ENCODE measurements around the gene PRKD1.

DNA sequence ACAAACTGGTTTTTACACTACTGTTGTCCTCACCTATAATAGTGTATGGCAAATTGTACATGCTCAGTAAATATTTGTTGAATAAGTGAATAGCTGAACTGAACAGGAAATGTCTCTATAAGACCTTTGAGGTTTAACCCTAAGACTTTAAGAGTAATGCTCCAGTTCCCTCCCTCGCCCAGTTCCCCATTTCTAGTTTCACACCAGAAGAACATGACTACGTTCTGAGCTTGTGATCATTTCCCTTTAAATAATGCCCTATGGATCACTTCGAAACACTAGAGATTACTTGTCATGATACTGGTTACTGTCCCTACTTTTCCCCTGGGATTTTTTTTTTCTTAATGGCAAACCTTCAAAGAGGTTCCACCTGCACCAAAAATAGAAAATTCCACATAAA, 69.3 kb downstream of the PRKD1 start:
- TF ChIP-seq POLR2AphosphoS5 (IDR thresholded peaks at IDR 0.05; ENCODE audit: low read depth, low read length) (no peak), REST (IDR thresholded peaks at IDR 0.05; ENCODE audit: low read depth) (no peak), ZFX (IDR thresholded peaks at IDR 0.05) (no peak), ELF1 (IDR thresholded peaks at IDR 0.05; ENCODE audit: borderline replicate concordance, low read depth) (no peak)
- TF ChIP-seq, protein P1, sequence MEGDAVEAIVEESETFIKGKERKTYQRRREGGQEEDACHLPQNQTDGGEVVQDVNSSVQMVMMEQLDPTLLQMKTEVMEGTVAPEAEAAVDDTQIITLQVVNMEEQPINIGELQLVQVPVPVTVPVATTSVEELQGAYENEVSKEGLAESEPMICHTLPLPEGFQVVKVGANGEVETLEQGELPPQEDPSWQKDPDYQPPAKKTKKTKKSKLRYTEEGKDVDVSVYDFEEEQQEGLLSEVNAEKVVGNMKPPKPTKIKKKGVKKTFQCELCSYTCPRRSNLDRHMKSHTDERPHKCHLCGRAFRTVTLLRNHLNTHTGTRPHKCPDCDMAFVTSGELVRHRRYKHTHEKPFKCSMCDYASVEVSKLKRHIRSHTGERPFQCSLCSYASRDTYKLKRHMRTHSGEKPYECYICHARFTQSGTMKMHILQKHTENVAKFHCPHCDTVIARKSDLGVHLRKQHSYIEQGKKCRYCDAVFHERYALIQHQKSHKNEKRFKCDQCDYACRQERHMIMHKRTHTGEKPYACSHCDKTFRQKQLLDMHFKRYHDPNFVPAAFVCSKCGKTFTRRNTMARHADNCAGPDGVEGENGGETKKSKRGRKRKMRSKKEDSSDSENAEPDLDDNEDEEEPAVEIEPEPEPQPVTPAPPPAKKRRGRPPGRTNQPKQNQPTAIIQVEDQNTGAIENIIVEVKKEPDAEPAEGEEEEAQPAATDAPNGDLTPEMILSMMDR (IDR thresholded peaks at IDR 0.05 in 2 of 3, conservative IDR thresholded peaks at IDR 0.05 in 1 of 3; ENCODE audit: borderline replicate concordance in 1 of 3, insufficient read depth in 1 of 3, low read depth in 2 of 3, low read length in 2 of 3): no peak

Measured in HCT116 (cell line).